HG02884 (cell line): ENCODE measurements around the gene ARHGEF28.

Experiments used
- ATAC-seq: cut with Tn5 transposase; IDR thresholded peaks from one replicate; pipeline ENCODE4 v1.9.1; 2021; ENCODE audit warnings: mild to moderate bottlenecking, moderate library complexity; ENCODE audit not compliant: unreplicated experiment

ARHGEF28 gene

GRCh38 chr5:73844165-73844564, 218.2 kb downstream of the ARHGEF28 start:
- no peak for ATAC-seq

GRCh38 chr5:73851471-73852181, 225.6 kb downstream of the ARHGEF28 start:
- ATAC-seq: no peak

- ATAC-seq: no peak
These were observed 227.1 kb downstream of the ARHGEF28 start for GRCh38 chr5:73853091-73853490.

- no peak for ATAC-seq
These were observed 231.0 kb downstream of the ARHGEF28 start for GRCh38 chr5:73856997-73857396.

- no peak for ATAC-seq
These were observed 231.4 kb downstream of the ARHGEF28 start for GRCh38 chr5:73857446-73857845.

GRCh38 chr5:73858054-73858453, 232.1 kb downstream of the ARHGEF28 start:
- ATAC-seq: no peak

- no peak for ATAC-seq
These were observed 232.8 kb downstream of the ARHGEF28 start for GRCh38 chr5:73858776-73859175.

GRCh38 chr5:73859696-73860095, 233.7 kb downstream of the ARHGEF28 start:
- no peak for ATAC-seq

GRCh38 chr5:73861313-73861988, 235.5 kb downstream of the ARHGEF28 start:
- no peak for ATAC-seq

GRCh38 chr5:73862796-73863195, 236.8 kb downstream of the ARHGEF28 start:
- no peak for ATAC-seq

- no peak for ATAC-seq
These were observed 237.9 kb downstream of the ARHGEF28 start for GRCh38 chr5:73863876-73864275.

- no peak for ATAC-seq
These were observed 239.3 kb downstream of the ARHGEF28 start for GRCh38 chr5:73865315-73865714.

GRCh38 chr5:73867345-73868335, 241.6 kb downstream of the ARHGEF28 start:
- ATAC-seq: no peak

GRCh38 chr5:73883646-73884045, 257.6 kb downstream of the ARHGEF28 start:
- no peak for ATAC-seq

GRCh38 chr5:73887688-73888087, 261.7 kb downstream of the ARHGEF28 start:
- no peak for ATAC-seq

GRCh38 chr5:73890569-73890968, 264.6 kb downstream of the ARHGEF28 start:
- ATAC-seq: no peak

- ATAC-seq: no peak
These were observed 266.2 kb downstream of the ARHGEF28 start for GRCh38 chr5:73892218-73892617.

- ATAC-seq: no peak
These were observed 266.8 kb downstream of the ARHGEF28 start for GRCh38 chr5:73892806-73893205.

- no peak for ATAC-seq
These were observed 267.8 kb downstream of the ARHGEF28 start for GRCh38 chr5:73893813-73894212.

GRCh38 chr5:73894860-73895259, 268.9 kb downstream of the ARHGEF28 start:
- ATAC-seq: no peak

GRCh38 chr5:73895471-73895870, 269.5 kb downstream of the ARHGEF28 start:
- ATAC-seq: no peak
